Dendritic cell treated with granulocyte-macrophage colony-stimulating factor and Interleukin-4, amounts not matched to agents 40 ng/mL and 50 ng/mL, for 4 days (primary cell): ENCODE data around the gene NELL1.

ENCODE experiments used
- H3K27ac Mint-ChIP-seq: one replicate; pipeline ENCODE4 v1.8.0; 2022; ENCODE audit warnings: mild to moderate bottlenecking, mixed read lengths
- H3K27me3 Mint-ChIP-seq: one replicate; pipeline ENCODE4 v1.8.0; 2022; ENCODE audit warnings: mild to moderate bottlenecking, mixed read lengths
- H3K36me3 Mint-ChIP-seq: one replicate; pipeline ENCODE4 v1.8.0; 2022; ENCODE audit warnings: low read depth, mixed read lengths
- H3K4me1 Mint-ChIP-seq: one replicate; pipeline ENCODE4 v1.8.0; 2022; ENCODE audit warnings: low read depth, mixed read lengths
- H3K4me3 Mint-ChIP-seq: one replicate; pipeline ENCODE4 v1.8.0; 2022; ENCODE audit warnings: mild to moderate bottlenecking, moderate library complexity, mixed read lengths
- H3K9me3 Mint-ChIP-seq: one replicate; pipeline ENCODE4 v1.8.0; 2022; ENCODE audit warnings: mixed read lengths
- intact Hi-C: fragments of 100-400 bp; cut with micrococcal nuclease; formaldehyde crosslinking; loops from one replicate; pipeline ENCODE4 v1.15.0; 2022

Gene NELL1

DNA sequence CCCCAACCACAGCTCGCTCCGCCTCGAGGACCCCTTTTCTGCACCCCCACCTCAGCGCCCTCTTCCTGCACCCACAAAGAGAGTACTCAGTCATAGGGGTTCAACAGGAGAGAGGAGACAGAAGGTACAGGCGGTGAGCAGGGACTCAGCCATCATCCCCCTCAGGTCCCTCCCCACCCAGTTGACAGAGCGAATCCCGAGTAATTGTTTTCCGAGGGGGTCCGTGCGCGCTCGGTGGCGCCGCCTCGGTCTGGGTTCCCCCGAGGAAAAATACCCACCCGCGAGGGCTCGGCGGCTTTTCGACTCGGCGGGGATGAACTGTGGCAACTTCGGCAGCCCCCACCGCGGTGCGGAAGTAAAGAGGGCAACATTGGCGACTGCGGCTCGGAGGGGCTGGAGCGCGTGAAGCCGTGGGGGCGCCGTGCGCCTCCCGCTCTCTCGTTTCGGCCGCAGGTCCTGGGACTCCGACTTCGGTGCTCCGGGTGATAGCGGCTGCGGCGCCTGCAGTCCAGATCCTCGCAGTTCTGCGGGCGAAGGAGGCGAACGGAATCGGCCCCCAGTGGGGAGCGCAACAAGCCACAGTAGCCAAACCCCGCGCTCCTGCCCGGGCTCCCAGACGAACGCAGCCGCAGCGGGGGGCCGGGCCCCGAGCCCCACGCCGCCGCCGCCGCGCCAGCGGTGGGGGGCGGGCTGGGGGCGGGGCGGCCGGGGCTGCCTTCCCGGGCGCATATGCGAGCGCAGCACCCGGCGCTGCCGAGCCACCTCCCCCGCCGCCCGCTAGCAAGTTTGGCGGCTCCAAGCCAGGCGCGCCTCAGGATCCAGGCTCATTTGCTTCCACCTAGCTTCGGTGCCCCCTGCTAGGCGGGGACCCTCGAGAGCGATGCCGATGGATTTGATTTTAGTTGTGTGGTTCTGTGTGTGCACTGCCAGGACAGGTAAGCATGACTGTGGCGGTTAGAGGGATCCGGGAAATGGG, at the start of gene NELL1:
Gene NELL1, plus strand, starts transcription at position 743 of the 976 bp plus-strand sequence.
- Mint-ChIP-seq H3K9me3 (no peaks in the 10 kb centered on the region), H3K27ac (no peak within 1 kb of the TSS), H3K36me3 (no peaks in the 10 kb centered on the region), H3K27me3 (peaks cover 65% of the 10 kb centered on the region), H3K4me1 (peaks cover 7% of the 10 kb centered on the region), H3K4me3 (no peak within 1 kb of the TSS)
- intact Hi-C loops, result no loop called here

DNA sequence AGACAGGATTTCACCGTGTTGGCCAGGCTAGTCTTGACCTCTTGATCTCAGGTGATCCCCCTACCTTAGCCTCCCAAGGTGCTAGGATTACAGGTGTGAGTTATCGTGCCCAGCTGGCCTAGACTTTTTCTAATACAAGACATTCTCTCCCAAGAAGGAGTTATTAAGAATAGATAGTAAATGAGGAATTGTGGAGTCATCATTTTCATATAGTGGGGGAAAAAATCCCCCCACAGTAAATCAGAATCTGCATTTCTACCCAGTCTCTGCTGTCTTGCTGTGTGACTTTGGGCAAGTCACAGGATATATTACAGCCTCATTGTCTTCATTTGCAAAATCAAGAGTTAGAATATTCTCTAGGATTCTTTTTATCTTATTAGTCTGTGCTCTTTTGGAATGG, 48.4 kb upstream of the NELL1 start:
- no peak overlapping the region for H3K27ac Mint-ChIP-seq
- no peaks in the 10 kb centered on the region for H3K9me3 Mint-ChIP-seq
- peaks cover 8% of the 10 kb centered on the region for H3K4me1 Mint-ChIP-seq
- peaks cover 34% of the 10 kb centered on the region for H3K27me3 Mint-ChIP-seq
- H3K36me3 Mint-ChIP-seq, result no peaks in the 10 kb centered on the region
- intact Hi-C loops, result no loop called here
- H3K4me3 Mint-ChIP-seq, result no peak overlapping the region

DNA sequence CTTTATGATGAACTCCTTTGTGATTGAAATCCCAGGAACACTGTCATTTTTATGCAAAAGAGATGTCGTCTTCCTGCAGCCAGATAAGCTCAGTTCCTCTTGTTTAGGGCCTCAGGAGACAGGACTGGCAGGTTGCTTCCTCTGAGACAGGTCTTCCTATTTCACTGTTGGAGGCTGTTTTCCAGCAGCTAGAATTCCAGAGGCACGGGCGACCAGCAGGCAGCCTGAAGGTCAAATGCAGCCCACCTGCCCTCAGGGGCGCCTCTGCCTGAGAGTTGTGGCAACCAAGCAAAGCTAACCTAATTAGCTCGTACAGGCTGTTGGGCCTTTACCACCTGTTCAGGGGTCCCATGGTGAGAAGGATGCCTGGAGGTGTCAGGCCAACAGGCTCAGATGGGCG, 47.7 kb upstream of the NELL1 start:
- Mint-ChIP-seq H3K4me1 (peaks cover 8% of the 10 kb centered on the region), H3K36me3 (no peaks in the 10 kb centered on the region), H3K4me3 (no peak overlapping the region), H3K27ac (no peak overlapping the region), H3K9me3 (no peaks in the 10 kb centered on the region), H3K27me3 (peaks cover 33% of the 10 kb centered on the region)
- intact Hi-C loops, result no loop called here

GRCh38 chr11:20623252-20623651, 46.1 kb upstream of the NELL1 start:
- no peaks in the 10 kb centered on the region for H3K9me3 Mint-ChIP-seq
- H3K4me1 Mint-ChIP-seq, result peaks cover 8% of the 10 kb centered on the region
- no peak overlapping the region for H3K4me3 Mint-ChIP-seq
- intact Hi-C loops, result no loop called here
- H3K27ac Mint-ChIP-seq, result no peak overlapping the region
- no peaks in the 10 kb centered on the region for H3K36me3 Mint-ChIP-seq
- H3K27me3 Mint-ChIP-seq, result peaks cover 21% of the 10 kb centered on the region

DNA sequence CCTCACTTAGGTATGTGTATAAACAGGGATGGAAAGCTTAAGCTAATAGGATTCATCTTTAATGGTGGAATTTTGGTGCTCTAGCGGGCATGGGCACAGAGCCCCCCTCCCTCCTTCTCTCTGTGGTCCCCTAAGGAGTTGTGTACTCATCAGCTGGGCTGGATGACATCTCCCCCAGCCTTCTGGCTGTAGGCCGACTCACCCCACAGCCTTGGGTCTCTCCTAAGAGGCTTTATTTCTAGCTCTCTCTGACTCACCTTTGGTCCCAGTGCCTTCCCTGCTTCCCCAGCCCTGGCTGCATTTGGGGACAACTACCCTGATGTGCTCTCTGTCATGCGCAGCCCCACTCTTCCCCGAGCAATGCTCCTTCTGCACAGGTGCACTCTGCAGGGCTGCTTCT, 43.1 kb upstream of the NELL1 start:
- H3K27me3 Mint-ChIP-seq, result peaks cover 12% of the 10 kb centered on the region
- no peaks in the 10 kb centered on the region for H3K36me3 Mint-ChIP-seq
- intact Hi-C loops, result no loop called here

GRCh38 chr11:20627026-20627425, 42.4 kb upstream of the NELL1 start:
- intact Hi-C loops, result no loop called here
- Mint-ChIP-seq H3K27ac (no peak overlapping the region), H3K27me3 (peaks cover 9% of the 10 kb centered on the region), H3K4me1 (peaks cover 8% of the 10 kb centered on the region), H3K36me3 (no peaks in the 10 kb centered on the region), H3K9me3 (no peaks in the 10 kb centered on the region), H3K4me3 (no peak overlapping the region)

More for the DNA sequence above, 43.1 kb upstream of the NELL1 start:
- no peak overlapping the region for H3K27ac Mint-ChIP-seq
- H3K9me3 Mint-ChIP-seq, result no peaks in the 10 kb centered on the region
- no peak overlapping the region for H3K4me3 Mint-ChIP-seq
- H3K4me1 Mint-ChIP-seq, result peaks cover 8% of the 10 kb centered on the region

- H3K9me3 Mint-ChIP-seq, result no peaks in the 10 kb centered on the region
- H3K36me3 Mint-ChIP-seq, result no peaks in the 10 kb centered on the region
- no peak overlapping the region for H3K4me3 Mint-ChIP-seq
- no peak overlapping the region for H3K27ac Mint-ChIP-seq
- intact Hi-C loops, result no loop called here
- peaks cover 8% of the 10 kb centered on the region for H3K4me1 Mint-ChIP-seq
- H3K27me3 Mint-ChIP-seq, result peaks cover 9% of the 10 kb centered on the region
These were observed 41.7 kb upstream of the NELL1 start for GRCh38 chr11:20627701-20628100.

GRCh38 chr11:20631519-20632168, 37.7 kb upstream of the NELL1 start:
- no peak overlapping the region for H3K27ac Mint-ChIP-seq
- H3K9me3 Mint-ChIP-seq, result no peaks in the 10 kb centered on the region
- intact Hi-C loops, result no loop called here
- no peaks in the 10 kb centered on the region for H3K36me3 Mint-ChIP-seq
- no peak overlapping the region for H3K4me3 Mint-ChIP-seq
- H3K27me3 Mint-ChIP-seq, result peaks cover 5% of the 10 kb centered on the region
- no peaks in the 10 kb centered on the region for H3K4me1 Mint-ChIP-seq

DNA sequence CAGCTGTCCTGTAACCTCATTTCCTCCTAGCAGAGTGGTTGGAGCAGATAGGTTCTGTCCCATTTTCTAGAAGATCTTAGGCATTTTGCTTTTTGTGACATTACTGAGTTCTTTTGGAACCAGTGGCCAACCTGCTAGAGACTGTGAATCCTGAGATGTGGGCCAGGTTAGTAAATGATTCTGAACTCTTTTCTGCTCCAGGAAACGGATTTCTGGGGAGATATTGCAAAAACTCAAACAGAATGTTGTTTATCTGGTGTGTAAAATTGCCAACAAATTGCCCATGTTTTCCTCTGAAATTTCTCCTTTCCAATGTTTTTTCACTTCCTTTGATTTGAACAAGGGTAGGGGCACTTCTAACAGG, 37.2 kb upstream of the NELL1 start:
- no peaks in the 10 kb centered on the region for H3K36me3 Mint-ChIP-seq
- H3K4me3 Mint-ChIP-seq, result no peak overlapping the region
- intact Hi-C loops, result no loop called here
- H3K4me1 Mint-ChIP-seq, result no peaks in the 10 kb centered on the region
- H3K27ac Mint-ChIP-seq, result no peak overlapping the region
- H3K9me3 Mint-ChIP-seq, result no peaks in the 10 kb centered on the region
- peaks cover 3% of the 10 kb centered on the region for H3K27me3 Mint-ChIP-seq

- no peak overlapping the region for H3K4me3 Mint-ChIP-seq
- H3K9me3 Mint-ChIP-seq, result no peaks in the 10 kb centered on the region
- H3K4me1 Mint-ChIP-seq, result no peaks in the 10 kb centered on the region
- H3K27ac Mint-ChIP-seq, result no peak overlapping the region
- no peaks in the 10 kb centered on the region for H3K36me3 Mint-ChIP-seq
- intact Hi-C loops, result no loop called here
- H3K27me3 Mint-ChIP-seq, result peaks cover 3% of the 10 kb centered on the region
These were observed 35.3 kb upstream of the NELL1 start for GRCh38 chr11:20634044-20634443.

GRCh38 chr11:20634781-20635180, 34.6 kb upstream of the NELL1 start:
- Mint-ChIP-seq H3K4me3 (no peak overlapping the region), H3K27me3 (peaks cover 3% of the 10 kb centered on the region), H3K27ac (no peak overlapping the region), H3K36me3 (no peaks in the 10 kb centered on the region), H3K4me1 (no peaks in the 10 kb centered on the region), H3K9me3 (no peaks in the 10 kb centered on the region)
- intact Hi-C loops, result no loop called here

GRCh38 chr11:20638074-20638473, 31.3 kb upstream of the NELL1 start:
- peaks cover 9% of the 10 kb centered on the region for H3K27me3 Mint-ChIP-seq
- intact Hi-C loops, result no loop called here
- H3K36me3 Mint-ChIP-seq, result no peaks in the 10 kb centered on the region
- H3K9me3 Mint-ChIP-seq, result no peaks in the 10 kb centered on the region
- no peak overlapping the region for H3K27ac Mint-ChIP-seq
- H3K4me1 Mint-ChIP-seq, result no peaks in the 10 kb centered on the region
- H3K4me3 Mint-ChIP-seq, result no peak overlapping the region

DNA sequence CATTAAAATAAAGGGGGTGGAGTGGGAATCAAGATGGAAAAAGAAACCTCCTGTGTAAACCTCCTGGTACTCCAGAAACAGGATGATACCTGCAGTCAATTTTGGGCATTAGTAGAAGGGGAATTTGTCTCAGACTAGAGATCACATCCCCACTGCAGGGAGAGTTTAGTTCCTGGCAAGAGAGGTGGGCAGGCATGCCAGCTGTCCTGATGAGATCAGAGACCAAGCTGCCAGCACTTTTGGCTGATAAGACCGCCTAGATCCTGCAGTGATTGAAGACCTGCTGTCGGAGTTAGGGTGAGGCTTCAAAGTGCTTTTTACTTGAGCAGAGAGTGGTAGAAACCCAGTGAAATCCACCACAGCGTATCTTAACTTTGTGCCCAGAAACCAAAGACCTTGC, 29.7 kb upstream of the NELL1 start:
- Mint-ChIP-seq H3K36me3 (no peaks in the 10 kb centered on the region), H3K27ac (no peak overlapping the region), H3K4me1 (no peaks in the 10 kb centered on the region), H3K4me3 (no peak overlapping the region), H3K9me3 (no peaks in the 10 kb centered on the region), H3K27me3 (peaks cover 8% of the 10 kb centered on the region)
- intact Hi-C loops, result no loop called here

- Mint-ChIP-seq H3K4me3 (no peak overlapping the region), H3K9me3 (no peaks in the 10 kb centered on the region), H3K36me3 (no peaks in the 10 kb centered on the region), H3K27me3 (peaks cover 8% of the 10 kb centered on the region), H3K27ac (no peak overlapping the region), H3K4me1 (no peaks in the 10 kb centered on the region)
- intact Hi-C loops, result no loop called here
These were observed 29.0 kb upstream of the NELL1 start for GRCh38 chr11:20640401-20640800.
